Ovary (tissue), 9 donors: Measurements from ENCODE around the gene PRDM10. TPM values are rescaled to one million over a fixed set of nuclear protein-coding genes. Genes with fewer than 3 reads are reported as not detected.
A peak's percentile ranks its signal among the peaks of the same experiment; 100 is the strongest.
"Not testable (repeated sequence)": the region's sequence is repeated elsewhere in the genome, so short reads cannot be mapped to it uniquely, and the experiment has no call there.

ENCODE experiments used
- DNase-seq, 5 donors: peaks; one replicate each; pipeline ENCODE4 v3.0.0-alpha.2; 2019 to 2020
- H3K27ac ChIP-seq, 2 donors: fragments of 200-600 bp; one replicate each; pipeline versions ENCODE4 v1.5.1 to v1.8.0; 2019 to 2022
- H3K27me3 ChIP-seq: fragments of 200-600 bp; one replicate; pipeline ENCODE4 v1.8.0; 2022
- H3K36me3 ChIP-seq: fragments of 200-600 bp; sonication (generic); one replicate; pipeline ENCODE4 v1.5.1; 2019
- H3K4me1 ChIP-seq: one replicate; pipeline ENCODE4 v1.8.1; 2013; ENCODE audit warnings: mild to moderate bottlenecking, moderate library complexity; ENCODE audit not compliant: insufficient read depth
- H3K4me3 ChIP-seq: fragments of 200-600 bp; sonication (generic); one replicate; pipeline ENCODE4 v1.5.1; 2017
- H3K9me3 ChIP-seq, 2 donors: fragments of 200-600 bp in 1 of 2; sonication (generic) in 1 of 2; one replicate each; pipeline versions ENCODE4 v1.5.1 to v1.8.1; 2013 to 2019; ENCODE audit warnings: mild to moderate bottlenecking in 1 of 2, moderate library complexity in 1 of 2
- CTCF ChIP-seq, 3 donors: fragments of 450-650 bp in 2 of 3; fragments of 200-600 bp in 1 of 3; IDR thresholded peaks; one replicate each; pipeline versions ENCODE4 v1.5.1 to v1.8.0; 2016 to 2022; ENCODE audit warnings: antibody characterized with exemption in 3 of 3, mild to moderate bottlenecking in 1 of 3
- EP300 ChIP-seq: sonication (generic); formaldehyde crosslinking; IDR thresholded peaks from one replicate; pipeline ENCODE4 v1.6.1; 2017; ENCODE audit warnings: antibody characterized with exemption
- POLR2A ChIP-seq: fragments of 450-650 bp; IDR thresholded peaks from one replicate; pipeline ENCODE4 v1.6.1; 2017; ENCODE audit warnings: antibody characterized with exemption, mild to moderate bottlenecking, moderate library complexity
- WGBS, 3 donors: extraction: QIAGEN DNeasy Blood & Tissue Kit in 1 of 3; methylation state at CpG; one replicate each; pipeline versions ENCODE4 v1.1.5 to v1.1.7; 2013 to 2017; 5-methylcytosine and 5-hydroxymethylcytosine counted together
- intact Hi-C, 4 donors: fragments of 100-400 bp; cut with DNase I; formaldehyde crosslinking; loops; one replicate each; pipeline versions ENCODE4 v1.11.0 to v1.15.1; 2022 to 2023
- polyA plus RNA-seq, 2 donors: library from polyadenylated mRNA; stranded (reverse); fragments of 200-250 nt in 1 of 2; fragments of 350-450 nt in 1 of 2; fragmentation: Illumina TruSeq in 1 of 2; extraction: RNeasy Lipid Tissue Mini Kit (QIAGEN cat#74804) in 1 of 2; gene quantifications; one replicate each; pipeline ENCODE4 v1.2.3, GENCODE V29; 2013 to 2014
- total RNA-seq, 7 donors: library from RNA; depleted of rRNA in 2 of 7; stranded (reverse); fragments of >200 nt in 2 of 7; fragmentation: NEBNext Ultra II Directional in 3 of 7; extraction: Animal tissue kit (Norgen Biotek cat#: 25700) in 3 of 7; gene quantifications; one replicate each; pipeline versions ENCODE4 v1.1.0 to v1.2.4, GENCODE V29; 2016 to 2023
- donor health status: DM: no; HTN: no; CAD: no; lungs with moderate emphysema.
- donor health status: DM: no; HTN: no; CAD: no.
- donor health status: Bipolar disorder and iron deficiency.
- donor health status: DM: yes; HTN: yes; CAD: no.
- donor health status: DM: no; HTN: no; CAD: no.
- donor health status: DM: yes; HTN: yes; CAD: no.

PRDM10 gene
- total and polyA plus RNA-seq, 9 donors, result 2.5 to 9.4 (median 7.2) TPM

GRCh38 chr11:130020323-130020722, 17.7 kb upstream of the PRDM10 start:
- Histone ChIP-seq H3K27me3 (no peaks in the 10 kb centered on the region), H3K4me1 (peaks cover 2% of the 10 kb centered on the region), H3K4me3 (no peak overlapping the region), H3K27ac (no peak overlapping the region), H3K9me3 (no peaks in the 10 kb centered on the region), H3K36me3 (no peaks in the 10 kb centered on the region)
- no peak for TF ChIP-seq CTCF (IDR thresholded peaks at IDR 0.05)
- no peak for TF ChIP-seq EP300
- no peak for TF ChIP-seq POLR2A
- intact Hi-C loops, result no loop called here
- 18 to 43% (median 29%) methylated on average over 4 of the region's 4 CpGs for WGBS, 3 donors
- no peak for DNase-seq

GRCh38 chr11:130015846-130016245, 13.2 kb upstream of the PRDM10 start:
- intact Hi-C loops, result loop anchor here in 1 of 4 donors (10.0 kb wide), 1 partner anchor 49 kb away; the partner anchor contains the start of gene APLP2
- H3K27me3 ChIP-seq, DNase-seq, H3K36me3 ChIP-seq, H3K4me3 ChIP-seq, H3K27ac ChIP-seq, H3K9me3 ChIP-seq, H3K4me1 ChIP-seq: not testable (repeated sequence)
- WGBS, 3 donors, result 88 to 93% (median 93%) methylated on average over 3 of the region's 3 CpGs

GRCh38 chr11:130008326-130008725, 5.7 kb upstream of the PRDM10 start:
- H3K9me3 ChIP-seq, result no peaks in the 10 kb centered on the region
- no peaks in the 10 kb centered on the region for H3K27me3 ChIP-seq
- no peak for DNase-seq
- H3K4me3 ChIP-seq, result no peak overlapping the region
- TF ChIP-seq CTCF (IDR thresholded peaks at IDR 0.05) (no peak), EP300 (no peak), POLR2A (no peak)
- H3K36me3 ChIP-seq, result no peaks in the 10 kb centered on the region
- intact Hi-C loops, result loop anchor here in 1 of 4 donors (10.0 kb wide), 1 partner anchor 126 kb away; no protein-coding TSS in a partner anchor
- no peak overlapping the region for H3K27ac ChIP-seq
- no peaks in the 10 kb centered on the region for H3K4me1 ChIP-seq

GRCh38 chr11:130006929-130007328, 4.3 kb upstream of the PRDM10 start:
- Histone ChIP-seq H3K27me3 (no peaks in the 10 kb centered on the region), H3K27ac (no peak overlapping the region), H3K4me3 (no peak overlapping the region), H3K4me1 (no peaks in the 10 kb centered on the region), H3K36me3 (no peaks in the 10 kb centered on the region), H3K9me3 (no peaks in the 10 kb centered on the region)
- DNase-seq, result no peak
- WGBS, 3 donors, result 72 to 81% (median 73%) methylated on average over 3 of the region's 3 CpGs
- TF ChIP-seq POLR2A, result no peak
- no peak for TF ChIP-seq CTCF (IDR thresholded peaks at IDR 0.05)
- no peak for TF ChIP-seq EP300
- intact Hi-C loops, result loop anchor here in 1 of 4 donors (10.0 kb wide), 1 partner anchor 128 kb away; no protein-coding TSS in a partner anchor

GRCh38 chr11:130003717-130004001, 1.0 kb upstream of the PRDM10 start:
- Histone ChIP-seq H3K4me1 (peaks cover 3% of the 10 kb centered on the region), H3K27me3 (no peaks in the 10 kb centered on the region), H3K4me3 (peak overlapping the region; percentile 89), H3K36me3 (no peaks in the 10 kb centered on the region), H3K27ac (peak overlapping the region; percentile 96 to 99), H3K9me3 (no peaks in the 10 kb centered on the region)
- no peak for DNase-seq
- WGBS, 3 donors, result 2 to 5% (median 2%) methylated on average over 8 of the region's 8 CpGs
- intact Hi-C loops, result loop anchor here in 3 of 4 donors (1.0 to 10.0 kb wide), 3 partner anchors 64 to 131 kb away; partner anchors contain the start of gene APLP2 (in 3 of the 3)
- TF ChIP-seq POLR2A (no peak), EP300 (no peak), CTCF (IDR thresholded peaks at IDR 0.05) (no peak)
